Prostate gland (tissue), 2 donors: Measurements from ENCODE around the gene NLGN4X. TPM values are rescaled to one million over a fixed set of nuclear protein-coding genes. Genes with fewer than 3 reads are reported as not detected.
"Not testable (repeated sequence)": the region's sequence is repeated elsewhere in the genome, so short reads cannot be mapped to it uniquely, and the experiment has no call there.

Source experiments
- DNase-seq: peaks from one replicate; pipeline ENCODE4 v3.0.0-alpha.2; 2019; ENCODE audit warnings: low spot score
- H3K27ac ChIP-seq, 2 donors: fragments of 200-600 bp; sonication (generic); 2 replicates each; pipeline ENCODE4 v1.5.1; 2017 to 2019
- H3K27me3 ChIP-seq: fragments of 200-600 bp; sonication (generic); replicated peaks from 2 replicates; pipeline ENCODE4 v1.5.1; 2019; ENCODE audit not compliant: insufficient read depth
- H3K36me3 ChIP-seq, 2 donors: fragments of 200-600 bp; sonication (generic); 1 replicate in 1 of 2; 2 replicates in 1 of 2; pipeline versions ENCODE4 v1.5.1 to v1.8.1; 2017 to 2019
- H3K4me1 ChIP-seq: fragments of 200-600 bp; sonication (generic); replicated peaks from 2 replicates; pipeline ENCODE4 v1.5.1; 2019
- H3K4me3 ChIP-seq, 2 donors: fragments of 200-600 bp; sonication (generic); 2 replicates each; pipeline ENCODE4 v1.5.1; 2017 to 2019
- H3K9me3 ChIP-seq: fragments of 200-600 bp; sonication (generic); 2 replicates; pipeline ENCODE4 v1.5.1; 2017
- POLR2A ChIP-seq: fragments of 450-650 bp; IDR thresholded peaks from one replicate; pipeline ENCODE4 v1.6.1; 2016; ENCODE audit warnings: antibody characterized with exemption, mild to moderate bottlenecking
- POLR2AphosphoS5 ChIP-seq: sonication (generic); formaldehyde crosslinking; IDR thresholded peaks from one replicate; pipeline ENCODE4 v1.6.1; 2017; ENCODE audit warnings: antibody characterized with exemption
- WGBS: methylation state at CpG from one replicate; pipeline ENCODE4 v1.1.5; 2018; 5-methylcytosine and 5-hydroxymethylcytosine counted together
- intact Hi-C: fragments of 100-400 bp; cut with DNase I; formaldehyde crosslinking; loops from one replicate; pipeline ENCODE4 v1.14.2; 2022
- total RNA-seq, 2 donors: library from RNA; depleted of rRNA; stranded (reverse); fragments of >200 nt; gene quantifications; one replicate each; pipeline ENCODE4 v1.1.0, GENCODE V29; 2016
- TF ChIP-seq, protein P1 (sequence below), 4 experiments: fragments of 200-600 bp in 2 of 4; fragments of 450-650 bp in 2 of 4; sonication (generic) in 2 of 4; IDR thresholded peaks; 1 replicate in 3 of 4; 2 replicates in 1 of 4; pipeline ENCODE4 v1.5.1; 2016 to 2019; ENCODE audit warnings: antibody characterized with exemption in 4 of 4, mild to moderate bottlenecking in 2 of 4, moderate library complexity in 2 of 4

NLGN4X gene
- total RNA-seq, 2 donors from 2014 or later, result 0.36 to 13.2 TPM

GRCh38 chrX:5928224-5928623, 300.4 kb downstream of the NLGN4X start:
- no peaks in the 10 kb centered on the region for H3K4me1 ChIP-seq
- no peaks in the 10 kb centered on the region for H3K9me3 ChIP-seq
- H3K4me3 ChIP-seq, result no peak overlapping the region
- TF ChIP-seq POLR2A (no peak), POLR2AphosphoS5 (peak; percentile 15)
- TF ChIP-seq, protein P1, sequence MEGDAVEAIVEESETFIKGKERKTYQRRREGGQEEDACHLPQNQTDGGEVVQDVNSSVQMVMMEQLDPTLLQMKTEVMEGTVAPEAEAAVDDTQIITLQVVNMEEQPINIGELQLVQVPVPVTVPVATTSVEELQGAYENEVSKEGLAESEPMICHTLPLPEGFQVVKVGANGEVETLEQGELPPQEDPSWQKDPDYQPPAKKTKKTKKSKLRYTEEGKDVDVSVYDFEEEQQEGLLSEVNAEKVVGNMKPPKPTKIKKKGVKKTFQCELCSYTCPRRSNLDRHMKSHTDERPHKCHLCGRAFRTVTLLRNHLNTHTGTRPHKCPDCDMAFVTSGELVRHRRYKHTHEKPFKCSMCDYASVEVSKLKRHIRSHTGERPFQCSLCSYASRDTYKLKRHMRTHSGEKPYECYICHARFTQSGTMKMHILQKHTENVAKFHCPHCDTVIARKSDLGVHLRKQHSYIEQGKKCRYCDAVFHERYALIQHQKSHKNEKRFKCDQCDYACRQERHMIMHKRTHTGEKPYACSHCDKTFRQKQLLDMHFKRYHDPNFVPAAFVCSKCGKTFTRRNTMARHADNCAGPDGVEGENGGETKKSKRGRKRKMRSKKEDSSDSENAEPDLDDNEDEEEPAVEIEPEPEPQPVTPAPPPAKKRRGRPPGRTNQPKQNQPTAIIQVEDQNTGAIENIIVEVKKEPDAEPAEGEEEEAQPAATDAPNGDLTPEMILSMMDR (IDR thresholded peaks at IDR 0.05), result no peak
- no peaks in the 10 kb centered on the region for H3K27me3 ChIP-seq
- DNase-seq, result no peak
- intact Hi-C loops, result no loop called here
- 27% methylated on average over 2 of the region's 2 CpGs for WGBS
- H3K27ac ChIP-seq, result no peak overlapping the region
- no peaks in the 10 kb centered on the region for H3K36me3 ChIP-seq

DNA sequence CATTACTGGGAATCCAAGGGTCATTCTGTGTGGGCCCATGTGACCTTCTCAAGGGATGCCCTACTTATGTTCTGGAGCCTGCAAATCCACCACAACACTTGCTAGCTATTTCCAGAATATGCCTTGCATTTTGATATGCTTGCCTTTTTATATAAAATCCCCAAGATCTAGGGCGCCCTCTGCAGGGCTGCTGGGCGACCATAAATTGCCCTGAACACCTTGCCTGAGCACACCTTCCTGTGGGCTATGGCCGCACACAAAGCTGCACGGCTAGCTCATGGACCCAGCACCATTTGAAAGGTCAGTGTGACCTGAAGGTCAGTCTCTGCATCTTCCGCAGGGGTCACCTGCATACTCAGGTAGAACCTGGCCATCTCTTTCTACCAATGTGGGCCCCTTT, 311.7 kb downstream of the NLGN4X start:
- Histone ChIP-seq H3K27ac (no peak overlapping the region), H3K4me3 (no peak overlapping the region), H3K27me3 (no peaks in the 10 kb centered on the region), H3K4me1 (no peaks in the 10 kb centered on the region), H3K36me3 (no peaks in the 10 kb centered on the region), H3K9me3 (no peaks in the 10 kb centered on the region)
- no peak for DNase-seq
- WGBS, result 96% methylated on average over 4 of the region's 5 CpGs
- intact Hi-C loops, result no loop called here
- TF ChIP-seq POLR2A (no peak), POLR2AphosphoS5 (no peak)
- TF ChIP-seq, protein P1 (IDR thresholded peaks at IDR 0.05), result no peak

DNA sequence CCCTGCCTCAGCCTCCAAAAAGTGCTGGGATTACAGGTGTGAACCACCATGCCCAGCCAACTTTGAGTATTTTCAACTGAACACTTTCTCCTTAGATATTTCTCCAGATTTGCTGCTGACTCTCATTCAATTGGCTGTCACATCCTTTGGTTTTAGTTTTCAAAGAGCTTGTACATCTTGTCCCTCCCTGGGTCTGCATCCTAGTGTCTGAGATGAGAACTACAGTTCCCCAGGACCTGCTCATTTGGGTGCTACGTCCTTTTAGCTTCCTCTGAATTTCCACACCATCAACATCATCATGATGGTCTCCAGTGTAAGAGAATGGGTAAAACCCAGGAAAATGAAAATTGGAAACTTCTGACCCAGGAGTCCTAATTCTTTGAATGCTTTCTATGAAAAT, 312.9 kb downstream of the NLGN4X start:
- intact Hi-C loops, result no loop called here
- H3K36me3 ChIP-seq, result no peaks in the 10 kb centered on the region

DNA sequence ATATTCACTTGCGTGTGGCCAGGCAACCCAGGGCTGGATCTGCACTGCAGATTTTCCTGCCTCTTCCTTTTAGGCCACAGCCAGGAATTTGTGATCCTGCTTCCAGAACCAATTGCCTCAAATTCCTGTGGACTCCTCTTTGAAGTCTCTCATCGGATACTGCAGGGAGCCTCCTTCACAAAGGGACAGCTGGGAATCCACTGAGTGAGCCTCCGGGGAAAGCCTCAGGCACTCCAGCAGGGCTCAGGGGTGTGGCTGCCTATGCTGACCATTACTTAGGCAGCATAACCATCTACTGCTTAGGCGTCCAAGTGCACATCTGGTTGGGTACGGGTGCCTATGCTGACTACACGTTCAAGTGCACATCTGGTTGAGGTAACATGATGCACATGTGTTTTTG, 321.5 kb downstream of the NLGN4X start:
- 82% methylated on average over 2 of the region's 6 CpGs for WGBS
- TF ChIP-seq, protein P1 (IDR thresholded peaks at IDR 0.05), result no peak
- TF ChIP-seq POLR2AphosphoS5, result no peak
- no peak for TF ChIP-seq POLR2A
- no peak overlapping the region for H3K27ac ChIP-seq

More for the DNA sequence above, 312.9 kb downstream of the NLGN4X start:
- Histone ChIP-seq H3K4me3 (no peak overlapping the region), H3K27me3 (no peaks in the 10 kb centered on the region), H3K4me1 (no peaks in the 10 kb centered on the region), H3K27ac (no peak overlapping the region), H3K9me3 (no peaks in the 10 kb centered on the region)
- 69% methylated on average over 1 of the region's 1 CpG for WGBS
- TF ChIP-seq, protein P1 (IDR thresholded peaks at IDR 0.05), result no peak
- TF ChIP-seq POLR2A (no peak), POLR2AphosphoS5 (no peak)
- DNase-seq, result no peak

DNA sequence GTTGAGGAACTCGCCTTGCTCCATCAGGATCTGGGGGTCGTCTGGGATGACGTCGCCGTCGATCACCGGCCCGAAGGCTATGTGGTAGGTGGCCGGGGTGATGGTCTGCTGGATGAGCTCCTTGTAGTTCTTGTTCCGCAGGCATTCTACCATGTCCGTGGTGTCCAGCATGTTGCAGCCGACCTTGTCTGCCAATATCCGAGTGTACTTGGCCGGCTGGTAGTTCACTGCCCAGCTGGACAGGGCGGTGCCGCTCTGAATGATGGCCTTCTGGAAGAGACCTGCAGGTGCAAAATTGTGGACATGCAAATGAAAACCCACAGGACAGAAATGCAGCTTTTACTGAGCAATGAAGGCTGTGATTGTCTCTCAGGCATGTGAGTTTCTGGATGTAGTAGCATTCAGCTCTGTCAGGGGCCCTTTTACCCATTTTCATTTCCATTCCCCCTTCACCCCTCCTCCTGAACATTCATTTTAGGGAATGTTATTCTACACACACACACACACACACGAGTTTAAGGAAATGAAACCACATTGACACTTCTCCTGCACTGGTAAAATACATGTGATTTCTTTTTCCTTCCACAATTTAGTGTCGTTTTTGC, 325.0 kb downstream of the NLGN4X start:
- intact Hi-C loops, H3K9me3 ChIP-seq, H3K4me3 ChIP-seq, H3K4me1 ChIP-seq, DNase-seq, H3K27me3 ChIP-seq, H3K27ac ChIP-seq, H3K36me3 ChIP-seq: not testable (repeated sequence)
- WGBS, result 83% methylated on average over 7 of the region's 18 CpGs

More for the DNA sequence above, 321.5 kb downstream of the NLGN4X start:
- H3K4me1 ChIP-seq, result no peaks in the 10 kb centered on the region
- no peak for DNase-seq
- intact Hi-C loops, result no loop called here
- no peaks in the 10 kb centered on the region for H3K36me3 ChIP-seq
- no peak overlapping the region for H3K4me3 ChIP-seq
- no peaks in the 10 kb centered on the region for H3K27me3 ChIP-seq
- H3K9me3 ChIP-seq, result no peaks in the 10 kb centered on the region
